Activated CD4-positive, alpha-beta T cell treated with anti-CD3 and anti-CD28 coated beads, Interleukin-2, amount 10 ng/mL, durations not matched to agents 7 days and 5 days (primary cell): ENCODE data around the gene CAPN12. TPM values are rescaled to one million over a fixed set of nuclear protein-coding genes. Genes with fewer than 3 reads are reported as not detected.

Source experiments
- total RNA-seq, 2 experiments: library from RNA; stranded (reverse); gene quantifications; one replicate each; pipeline ENCODE4 v1.2.3, GENCODE V29; 2021

The CAPN12 gene
- total RNA-seq, 2 experiments from 2014 or later, result 3.5 to 3.7 TPM

Other genes starting within 250 kb of the CAPN12 start
- gene MAP4K1, start 126.5 kb downstream of the CAPN12 start, total RNA-seq, result 100 to 1,000 TPM; 282 to 313 TPM
- 100 to 1,000 TPM; 309 to 318 TPM for gene EIF3K, start 125.3 kb downstream of the CAPN12 start, total RNA-seq
- gene ACTN4, start 96.8 kb downstream of the CAPN12 start, total RNA-seq, result 100 to 1,000 TPM; 337 to 354 TPM
- gene LGALS7, start 29.0 kb upstream of the CAPN12 start, total RNA-seq, result not detected
- gene LGALS7B, start 44.7 kb upstream of the CAPN12 start, total RNA-seq, result not detected
- 1 to 10 TPM; 2.1 to 2.3 TPM for gene LGALS4, start 68.5 kb upstream of the CAPN12 start, total RNA-seq
- 100 to 1,000 TPM; 143 to 144 TPM for gene ECH1, start 87.3 kb upstream of the CAPN12 start, total RNA-seq
- 100 to 1,000 TPM; 517 to 535 TPM for gene HNRNPL, start 105.5 kb upstream of the CAPN12 start, total RNA-seq
- 10 to 100 TPM; 65.0 to 66.9 TPM for gene RINL, start 133.8 kb upstream of the CAPN12 start, total RNA-seq
- 10 to 100 TPM; 45.2 to 47.1 TPM for gene SIRT2, start 155.1 kb upstream of the CAPN12 start, total RNA-seq
- gene NFKBIB, start 155.5 kb upstream of the CAPN12 start, total RNA-seq, result 10 to 100 TPM; 31.6 to 32.2 TPM
- under 1 TPM; 0.83 to 0.97 TPM for gene CCER2, start 167.7 kb upstream of the CAPN12 start, total RNA-seq
- gene SARS2, start 186.3 kb upstream of the CAPN12 start, total RNA-seq, result 10 to 100 TPM; 33.4 to 37.9 TPM
- gene MRPS12, start 186.5 kb upstream of the CAPN12 start, total RNA-seq, result 10 to 100 TPM; 54.8 to 57.5 TPM
- under 1 TPM in 1 of 2 experiments, not detected in 1; 0.35 TPM for gene FBXO17, start 231.3 kb upstream of the CAPN12 start, total RNA-seq